HG02884 (cell line): ENCODE data around the gene SYNE1.

Experiments used
- ATAC-seq: cut with Tn5 transposase; IDR thresholded peaks from one replicate; pipeline ENCODE4 v1.9.1; 2021; ENCODE audit warnings: mild to moderate bottlenecking, moderate library complexity; ENCODE audit not compliant: unreplicated experiment

Gene SYNE1

GRCh38 chr6:152379423-152379822 is 257.7 kb downstream of the SYNE1 start:
- no peak for ATAC-seq

- no peak for ATAC-seq
Measured at GRCh38 chr6:152378169-152378568, 259.0 kb downstream of the SYNE1 start.

GRCh38 chr6:152375197-152375596 is 262.0 kb downstream of the SYNE1 start:
- ATAC-seq = no peak

GRCh38 chr6:152372945-152373344 is 264.2 kb downstream of the SYNE1 start:
- ATAC-seq = no peak

- ATAC-seq = no peak
Measured at GRCh38 chr6:152371775-152372174, 265.4 kb downstream of the SYNE1 start.

- ATAC-seq = no peak
Measured at GRCh38 chr6:152368751-152369624, 268.2 kb downstream of the SYNE1 start.

- no peak for ATAC-seq
Measured at GRCh38 chr6:152364866-152365265, 272.3 kb downstream of the SYNE1 start.

- no peak for ATAC-seq
Measured at GRCh38 chr6:152360034-152360433, 277.1 kb downstream of the SYNE1 start.

GRCh38 chr6:152356662-152357061 is 280.5 kb downstream of the SYNE1 start:
- peak; percentile 75 for ATAC-seq

GRCh38 chr6:152356016-152356415 is 281.1 kb downstream of the SYNE1 start:
- no peak for ATAC-seq

GRCh38 chr6:152355166-152355565 is 282.0 kb downstream of the SYNE1 start:
- no peak for ATAC-seq

GRCh38 chr6:152353440-152353839 is 283.7 kb downstream of the SYNE1 start:
- no peak for ATAC-seq

GRCh38 chr6:152351742-152352141 is 285.4 kb downstream of the SYNE1 start:
- ATAC-seq = no peak

GRCh38 chr6:152351110-152351509 is 286.1 kb downstream of the SYNE1 start:
- no peak for ATAC-seq

GRCh38 chr6:152348116-152348515 is 289.0 kb downstream of the SYNE1 start:
- no peak for ATAC-seq

GRCh38 chr6:152343735-152344360 is 293.3 kb downstream of the SYNE1 start:
- ATAC-seq = no peak

- no peak for ATAC-seq
Measured at GRCh38 chr6:152341596-152341995, 295.6 kb downstream of the SYNE1 start.

GRCh38 chr6:152338335-152339125 is 298.6 kb downstream of the SYNE1 start:
- peak; percentile 92 for ATAC-seq

GRCh38 chr6:152334555-152334954 is 302.6 kb downstream of the SYNE1 start:
- ATAC-seq = no peak

GRCh38 chr6:152330961-152331360 is 306.2 kb downstream of the SYNE1 start:
- no peak for ATAC-seq

- no peak for ATAC-seq
Measured at GRCh38 chr6:152329638-152330448, 307.3 kb downstream of the SYNE1 start.
